HEK293 (cell line): ENCODE measurements around the gene COL5A1.

ENCODE experiments used
- CTCF ChIP-seq: fragments of 450-650 bp; formaldehyde crosslinking; IDR thresholded peaks from 2 replicates; pipeline ENCODE4 v1.5.1; 2016; ENCODE audit warnings: missing biosample characterization, missing genetic modification characterization
- TCF7L2 ChIP-seq: IDR thresholded peaks from 2 replicates; pipeline ENCODE4 v1.6.1; 2011; ENCODE audit warnings: low read depth, mild to moderate bottlenecking, inconsistent platforms, low read length, moderate library complexity, borderline replicate concordance
- ZBTB7A ChIP-seq: fragments of 450-650 bp; formaldehyde crosslinking; IDR thresholded peaks from 2 replicates; pipeline ENCODE4 v1.5.1; 2016; ENCODE audit warnings: low read depth, missing biosample characterization, missing genetic modification characterization
- ZFHX2 ChIP-seq: fragments of 450-650 bp; formaldehyde crosslinking; conservative IDR thresholded peaks from 2 replicates; pipeline ENCODE4 v1.5.1; 2016; ENCODE audit warnings: missing biosample characterization, missing genetic modification characterization
- ZNF830 ChIP-seq: fragments of 450-650 bp; IDR thresholded peaks from 2 replicates; pipeline ENCODE4 v1.5.0; 2018; ENCODE audit warnings: missing biosample characterization, missing genetic modification characterization, low read depth, mild to moderate bottlenecking, moderate library complexity

GRCh38 chr9:134840511-134840910, 198.9 kb downstream of the COL5A1 start:
- TF ChIP-seq TCF7L2, result no peak
- no peak for TF ChIP-seq CTCF (tag by site-specific recombination)
- no peak for TF ChIP-seq ZFHX2
- no peak for TF ChIP-seq ZBTB7A (tag by site-specific recombination)
- no peak for TF ChIP-seq ZNF830
